HG03196 (cell line): ENCODE results near the gene CDT1.

Experiments
- ATAC-seq: cut with Tn5 transposase; IDR thresholded peaks from one replicate; pipeline ENCODE4 v1.9.1; 2021; ENCODE audit not compliant: unreplicated experiment

The CDT1 gene

GRCh38 chr16:88803264-88803987 lies at the start of gene CDT1:
CDT1 (plus strand) TSS chr16:88803789; CDS start chr16:88803832, 43 bp downstream.
- ATAC-seq = peak; percentile 48

GRCh38 chr16:88754109-88754911 lies 49.3 kb upstream of the CDT1 start:
- no peak for ATAC-seq

- ATAC-seq = no peak
Observed at GRCh38 chr16:88754912-88755744, 48.5 kb upstream of the CDT1 start.

- no peak for ATAC-seq
Observed at GRCh38 chr16:88755745-88756443, 47.7 kb upstream of the CDT1 start.

GRCh38 chr16:88758227-88758943 lies 45.2 kb upstream of the CDT1 start:
- ATAC-seq = no peak

GRCh38 chr16:88758944-88759244 lies 44.7 kb upstream of the CDT1 start:
- ATAC-seq = no peak

GRCh38 chr16:88759245-88759975 lies 44.2 kb upstream of the CDT1 start:
- no peak for ATAC-seq

- no peak for ATAC-seq
Observed at GRCh38 chr16:88759976-88760350, 43.6 kb upstream of the CDT1 start.

GRCh38 chr16:88760424-88761142 lies 43.0 kb upstream of the CDT1 start:
- ATAC-seq = no peak

GRCh38 chr16:88761143-88761534 lies 42.5 kb upstream of the CDT1 start:
- no peak for ATAC-seq

GRCh38 chr16:88761830-88762229 lies 41.8 kb upstream of the CDT1 start:
- ATAC-seq = no peak

- ATAC-seq = no peak
Observed at GRCh38 chr16:88762258-88762870, 41.2 kb upstream of the CDT1 start.

- no peak for ATAC-seq
Observed at GRCh38 chr16:88762941-88763340, 40.6 kb upstream of the CDT1 start.

- no peak for ATAC-seq
Observed at GRCh38 chr16:88763502-88764053, 40.0 kb upstream of the CDT1 start.

GRCh38 chr16:88764080-88764479 lies 39.5 kb upstream of the CDT1 start:
- no peak for ATAC-seq

GRCh38 chr16:88764913-88765349 lies 38.7 kb upstream of the CDT1 start:
- ATAC-seq = no peak

- no peak for ATAC-seq
Observed at GRCh38 chr16:88766975-88767374, 36.6 kb upstream of the CDT1 start.

GRCh38 chr16:88767546-88768070 lies 36.0 kb upstream of the CDT1 start:
- ATAC-seq = no peak
